Measurements from ENCODE around the gene MSX2. TPM values are rescaled to one million over a fixed set of nuclear protein-coding genes. Genes with fewer than 3 reads are reported as not detected.
A peak's percentile ranks its signal among the peaks of the same experiment; 100 is the strongest.

MSX2 gene
- total RNA-seq = not detected in 2 replicates

- Mint-ChIP-seq H3K27me3 (ENCODE audit: low read depth) (peaks cover 85% of the 10 kb centered on the region), H3K4me3 (ENCODE audit: low read depth) (peak within 1 kb of the TSS; percentile 6), H3K36me3 (ENCODE audit: low read depth) (peaks cover 3% of the 10 kb centered on the region), H3K4me1 (ENCODE audit: low read depth) (peaks cover 5% of the 10 kb centered on the region), H3K9me3 (no peaks in the 10 kb centered on the region), H3K27ac (no peak within 1 kb of the TSS)
- peak; percentile 9 for DNase-seq (ENCODE audit: low spot score)
- intact Hi-C loops (cut with micrococcal nuclease) = loop anchor here (5.0 kb wide), 1 partner anchor 1487 kb away; the partner anchor contains the start of gene NKX2-5
Observed at GRCh38 chr5:174724484-174725260, at the start of gene MSX2. Gene MSX2, plus strand, starts transcription at chr5:174724582. Its CDS starts 78 bp downstream, at chr5:174724660.

DNA sequence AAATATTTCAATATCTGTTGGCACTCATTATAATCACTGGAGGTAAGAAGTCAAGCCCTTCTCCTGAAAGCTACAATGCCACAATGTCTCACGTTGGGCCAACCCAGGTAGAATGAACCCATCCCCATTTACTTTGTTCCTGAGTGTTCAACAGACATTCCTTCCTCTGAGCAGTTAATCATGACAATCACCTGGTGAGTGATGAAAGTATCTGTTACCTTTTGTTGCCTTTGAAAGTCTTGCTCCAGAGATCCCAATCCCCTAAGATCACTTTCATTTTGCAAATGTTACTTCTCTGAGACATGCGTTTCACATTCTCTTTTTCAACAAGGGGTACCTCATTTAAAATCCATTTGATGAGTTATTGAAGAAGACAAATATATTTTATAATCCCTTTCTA is 49.3 kb upstream of the MSX2 start:
- no peaks in the 10 kb centered on the region for H3K27me3 Mint-ChIP-seq (ENCODE audit: low read depth)
- no peaks in the 10 kb centered on the region for H3K4me1 Mint-ChIP-seq (ENCODE audit: low read depth)
- H3K4me3 Mint-ChIP-seq (ENCODE audit: low read depth) = no peak overlapping the region
- H3K9me3 Mint-ChIP-seq = peaks cover under 1% of the 10 kb centered on the region
- DNase-seq (ENCODE audit: low spot score) = no peak
- intact Hi-C loops (cut with micrococcal nuclease) = no loop called here
- no peak overlapping the region for H3K27ac Mint-ChIP-seq
- H3K36me3 Mint-ChIP-seq (ENCODE audit: low read depth) = no peaks in the 10 kb centered on the region

GRCh38 chr5:174675916-174676315 is 48.5 kb upstream of the MSX2 start:
- no peaks in the 10 kb centered on the region for H3K4me1 Mint-ChIP-seq (ENCODE audit: low read depth)
- no peaks in the 10 kb centered on the region for H3K36me3 Mint-ChIP-seq (ENCODE audit: low read depth)
- H3K9me3 Mint-ChIP-seq = peaks cover 4% of the 10 kb centered on the region
- no peak overlapping the region for H3K4me3 Mint-ChIP-seq (ENCODE audit: low read depth)
- no peak overlapping the region for H3K27ac Mint-ChIP-seq
- intact Hi-C loops (cut with micrococcal nuclease) = no loop called here
- no peaks in the 10 kb centered on the region for H3K27me3 Mint-ChIP-seq (ENCODE audit: low read depth)
- DNase-seq (ENCODE audit: low spot score) = no peak

DNA sequence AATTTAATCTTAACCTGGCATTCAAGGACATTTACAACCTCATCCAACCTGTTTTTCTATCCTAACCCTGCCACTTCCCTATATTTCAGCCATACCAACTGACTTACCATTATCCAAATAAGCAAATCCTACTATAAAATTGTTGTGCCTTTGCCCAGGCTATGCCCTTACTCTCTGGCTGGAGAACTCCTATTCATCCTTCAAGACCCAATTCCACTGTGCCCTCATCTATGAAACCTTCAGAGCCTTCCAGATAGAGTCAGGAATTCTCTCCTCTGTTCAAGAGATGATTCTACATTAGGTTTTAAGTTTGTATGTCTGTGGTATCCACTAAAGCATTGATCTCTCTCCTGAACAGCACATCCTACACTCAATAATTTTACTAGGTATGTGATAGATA is 46.3 kb upstream of the MSX2 start:
- Mint-ChIP-seq H3K4me1 (ENCODE audit: low read depth) (no peaks in the 10 kb centered on the region), H3K27me3 (ENCODE audit: low read depth) (no peaks in the 10 kb centered on the region), H3K36me3 (ENCODE audit: low read depth) (no peaks in the 10 kb centered on the region), H3K9me3 (peaks cover 4% of the 10 kb centered on the region), H3K4me3 (ENCODE audit: low read depth) (no peak overlapping the region), H3K27ac (no peak overlapping the region)
- intact Hi-C loops (cut with micrococcal nuclease) = no loop called here
- DNase-seq (ENCODE audit: low spot score) = no peak

DNA sequence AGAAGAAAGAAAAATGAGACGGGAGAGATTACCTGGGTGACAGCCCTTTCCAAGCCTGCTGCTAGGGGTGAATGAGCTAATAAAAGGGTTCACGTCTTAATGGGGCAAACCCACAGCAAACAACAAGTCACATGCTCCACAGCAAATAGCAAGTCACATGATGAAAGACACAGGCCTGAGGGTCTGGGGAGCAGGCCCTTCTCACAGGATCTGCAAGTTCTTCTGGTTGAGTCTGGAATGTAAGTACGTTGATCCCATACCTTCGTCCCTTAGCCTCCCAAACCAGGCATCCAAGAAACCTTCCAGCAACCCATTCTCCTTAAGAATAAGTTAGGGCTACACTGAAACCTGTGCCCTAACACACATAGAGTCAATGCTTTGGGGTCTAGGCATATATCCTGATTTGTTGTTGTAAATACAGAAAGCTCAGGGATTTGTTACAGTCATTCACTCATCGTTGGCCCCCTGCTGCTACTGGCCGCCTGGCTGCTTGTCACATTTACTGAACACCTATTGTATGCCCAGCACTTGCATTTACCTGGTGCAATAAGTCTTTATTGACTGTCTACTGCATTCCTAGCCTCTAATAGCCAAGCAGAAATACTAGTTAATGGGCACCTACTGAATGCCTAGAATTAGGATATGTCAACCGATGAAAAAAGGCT is 43.3 kb upstream of the MSX2 start:
- no peak for DNase-seq (ENCODE audit: low spot score)
- intact Hi-C loops (cut with micrococcal nuclease) = no loop called here
- no peaks in the 10 kb centered on the region for H3K27me3 Mint-ChIP-seq (ENCODE audit: low read depth)
- no peaks in the 10 kb centered on the region for H3K4me1 Mint-ChIP-seq (ENCODE audit: low read depth)
- no peak overlapping the region for H3K4me3 Mint-ChIP-seq (ENCODE audit: low read depth)
- H3K36me3 Mint-ChIP-seq (ENCODE audit: low read depth) = no peaks in the 10 kb centered on the region
- H3K27ac Mint-ChIP-seq = no peak overlapping the region
- H3K9me3 Mint-ChIP-seq = peaks cover 4% of the 10 kb centered on the region

DNA sequence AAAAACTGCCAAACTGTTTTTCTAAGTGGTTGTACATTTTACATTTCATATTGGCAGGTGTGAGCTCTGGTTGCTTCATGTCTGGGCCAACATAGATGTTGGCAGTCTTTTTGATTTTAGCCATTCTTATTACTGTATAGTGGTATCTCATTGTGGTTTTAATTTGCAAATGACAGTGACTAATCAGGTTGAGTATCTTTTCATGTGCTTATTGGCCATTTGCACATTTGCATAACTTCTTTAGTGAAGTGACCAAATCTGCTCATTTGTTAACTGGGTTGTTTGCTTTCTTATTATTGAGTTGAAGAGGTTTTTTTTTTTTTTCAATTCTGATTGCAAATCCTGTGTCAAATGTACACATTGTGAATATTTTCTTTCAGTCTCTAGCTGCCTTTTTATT is 36.9 kb upstream of the MSX2 start:
- Mint-ChIP-seq H3K36me3 (ENCODE audit: low read depth) (no peaks in the 10 kb centered on the region), H3K4me3 (ENCODE audit: low read depth) (no peak overlapping the region), H3K9me3 (no peaks in the 10 kb centered on the region), H3K27me3 (ENCODE audit: low read depth) (peaks cover 42% of the 10 kb centered on the region), H3K4me1 (ENCODE audit: low read depth) (peaks cover 2% of the 10 kb centered on the region), H3K27ac (no peak overlapping the region)
- intact Hi-C loops (cut with micrococcal nuclease) = no loop called here
- no peak for DNase-seq (ENCODE audit: low spot score)

GRCh38 chr5:174688441-174689354 is 35.7 kb upstream of the MSX2 start:
- H3K9me3 Mint-ChIP-seq = no peaks in the 10 kb centered on the region
- H3K4me1 Mint-ChIP-seq (ENCODE audit: low read depth) = peaks cover 4% of the 10 kb centered on the region
- peaks cover 53% of the 10 kb centered on the region for H3K27me3 Mint-ChIP-seq (ENCODE audit: low read depth)
- no peak overlapping the region for H3K4me3 Mint-ChIP-seq (ENCODE audit: low read depth)
- intact Hi-C loops (cut with micrococcal nuclease) = no loop called here
- no peak for DNase-seq (ENCODE audit: low spot score)
- H3K36me3 Mint-ChIP-seq (ENCODE audit: low read depth) = no peaks in the 10 kb centered on the region
- H3K27ac Mint-ChIP-seq = no peak overlapping the region

GRCh38 chr5:174690271-174690670 is 34.1 kb upstream of the MSX2 start:
- intact Hi-C loops (cut with micrococcal nuclease) = loop anchor here (5.0 kb wide), 1 partner anchor 42 kb away; no protein-coding TSS in a partner anchor

GRCh38 chr5:174692381-174692780 is 32.0 kb upstream of the MSX2 start:
- Mint-ChIP-seq H3K27me3 (ENCODE audit: low read depth) (peaks cover 68% of the 10 kb centered on the region), H3K4me1 (ENCODE audit: low read depth) (peaks cover 4% of the 10 kb centered on the region), H3K36me3 (ENCODE audit: low read depth) (no peaks in the 10 kb centered on the region), H3K27ac (no peak overlapping the region), H3K4me3 (ENCODE audit: low read depth) (no peak overlapping the region), H3K9me3 (no peaks in the 10 kb centered on the region)
- DNase-seq (ENCODE audit: low spot score) = no peak
- intact Hi-C loops (cut with micrococcal nuclease) = loop anchor here (5.0 kb wide), 1 partner anchor 40 kb away; no protein-coding TSS in a partner anchor

More at GRCh38 chr5:174690271-174690670, 34.1 kb upstream of the MSX2 start:
- no peak overlapping the region for H3K4me3 Mint-ChIP-seq (ENCODE audit: low read depth)
- no peak for DNase-seq (ENCODE audit: low spot score)
- H3K4me1 Mint-ChIP-seq (ENCODE audit: low read depth) = peaks cover 4% of the 10 kb centered on the region
- H3K27ac Mint-ChIP-seq = no peak overlapping the region
- no peaks in the 10 kb centered on the region for H3K9me3 Mint-ChIP-seq
- H3K36me3 Mint-ChIP-seq (ENCODE audit: low read depth) = no peaks in the 10 kb centered on the region
- peaks cover 66% of the 10 kb centered on the region for H3K27me3 Mint-ChIP-seq (ENCODE audit: low read depth)

DNA sequence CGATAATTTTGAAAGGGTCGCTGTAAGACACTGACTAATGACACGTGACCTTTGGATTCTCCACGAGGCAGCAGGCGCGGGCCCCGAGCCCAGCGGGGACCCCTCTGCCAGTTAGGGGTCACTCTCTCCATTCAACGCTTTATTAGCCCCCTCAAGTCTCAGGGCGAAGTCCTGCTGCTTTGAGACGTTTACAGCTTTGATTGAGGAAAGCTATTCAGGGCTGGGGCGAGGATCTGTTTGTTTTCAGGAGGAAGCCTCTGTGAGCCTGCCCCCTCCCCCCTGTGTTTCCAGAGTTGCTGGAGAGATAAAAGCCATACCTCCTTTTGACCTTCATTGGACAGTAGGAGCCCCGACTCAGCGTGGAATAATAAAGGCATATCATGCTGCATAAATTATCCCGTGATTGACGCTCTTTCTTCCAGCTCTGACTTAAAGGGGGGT is 31.4 kb upstream of the MSX2 start:
- Mint-ChIP-seq H3K36me3 (ENCODE audit: low read depth) (no peaks in the 10 kb centered on the region), H3K27me3 (ENCODE audit: low read depth) (peaks cover 61% of the 10 kb centered on the region), H3K9me3 (no peaks in the 10 kb centered on the region), H3K4me3 (ENCODE audit: low read depth) (no peak overlapping the region), H3K27ac (no peak overlapping the region), H3K4me1 (ENCODE audit: low read depth) (peaks cover 4% of the 10 kb centered on the region)
- DNase-seq (ENCODE audit: low spot score) = no peak
- intact Hi-C loops (cut with micrococcal nuclease) = loop anchor here (5.0 kb wide), 1 partner anchor 39 kb away; no protein-coding TSS in a partner anchor

DNA sequence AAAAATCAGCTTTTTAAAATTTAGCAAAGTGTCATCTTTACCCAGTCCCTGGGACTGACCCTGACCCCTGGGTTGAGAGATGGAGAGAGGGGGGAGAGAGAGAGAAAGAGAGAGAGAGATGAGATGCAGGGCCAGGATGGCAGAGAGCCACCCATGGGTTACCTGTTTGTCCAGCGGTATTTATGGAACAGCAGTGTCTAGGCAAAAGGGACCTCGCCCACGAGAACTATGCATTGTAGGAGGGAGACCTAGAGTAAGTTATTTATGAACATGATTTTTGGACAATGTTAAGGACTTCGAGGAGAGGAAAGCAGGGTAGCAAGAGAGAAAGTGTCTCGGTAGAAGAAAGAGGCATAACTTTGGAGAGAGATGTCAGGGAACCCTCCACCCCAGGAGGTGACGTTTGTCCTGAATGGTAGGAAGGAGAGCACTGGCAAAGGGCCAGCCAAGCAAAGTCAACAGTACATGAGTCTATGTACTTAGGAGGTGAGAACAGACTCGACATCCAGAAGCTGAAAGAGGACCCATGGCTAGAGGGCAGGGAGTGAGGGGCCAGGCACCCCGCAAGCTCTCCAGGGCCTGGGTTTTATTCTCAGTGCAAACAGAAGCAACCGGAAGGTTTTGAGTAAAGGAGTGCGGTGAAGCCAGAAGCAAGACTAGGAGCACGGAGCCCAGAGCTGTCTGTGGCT is 30.5 kb upstream of the MSX2 start:
- H3K4me3 Mint-ChIP-seq (ENCODE audit: low read depth) = no peak overlapping the region
- H3K4me1 Mint-ChIP-seq (ENCODE audit: low read depth) = peaks cover 4% of the 10 kb centered on the region
- H3K9me3 Mint-ChIP-seq = no peaks in the 10 kb centered on the region
- peaks cover 53% of the 10 kb centered on the region for H3K27me3 Mint-ChIP-seq (ENCODE audit: low read depth)
- no peak for DNase-seq (ENCODE audit: low spot score)
- no peak overlapping the region for H3K27ac Mint-ChIP-seq
- intact Hi-C loops (cut with micrococcal nuclease) = loop anchor here (5.0 kb wide), 1 partner anchor 38 kb away; no protein-coding TSS in a partner anchor
- no peaks in the 10 kb centered on the region for H3K36me3 Mint-ChIP-seq (ENCODE audit: low read depth)

- DNase-seq (ENCODE audit: low spot score) = no peak
- Mint-ChIP-seq H3K4me1 (ENCODE audit: low read depth) (peaks cover 4% of the 10 kb centered on the region), H3K36me3 (ENCODE audit: low read depth) (no peaks in the 10 kb centered on the region), H3K27ac (no peak overlapping the region), H3K27me3 (ENCODE audit: low read depth) (peaks cover 47% of the 10 kb centered on the region), H3K9me3 (no peaks in the 10 kb centered on the region), H3K4me3 (ENCODE audit: low read depth) (no peak overlapping the region)
- intact Hi-C loops (cut with micrococcal nuclease) = loop anchor here (5.0 kb wide), 1 partner anchor 38 kb away; no protein-coding TSS in a partner anchor
Observed at GRCh38 chr5:174694611-174695010, 29.8 kb upstream of the MSX2 start.
